Mesenchymal stem cell (in vitro differentiated cells and primary cell): ENCODE data around the gene EFHD1.

Experiments used
- DNase-seq: peaks from one replicate; pipeline ENCODE4 v3.0.0-alpha.2; 2013
- H2AFZ ChIP-seq: one replicate; pipeline ENCODE4 v1.6.1; 2013; ENCODE audit warnings: low read depth, mild to moderate bottlenecking, control low read depth, inconsistent platforms, low read length, moderate library complexity
- H2AK5ac ChIP-seq: 2 replicates; pipeline ENCODE4 v1.6.1; 2013; ENCODE audit warnings: low read length, moderate library complexity, mild to moderate bottlenecking, inconsistent platforms; ENCODE audit not compliant: severe bottlenecking
- H2BK120ac ChIP-seq: one replicate; pipeline ENCODE4 v1.6.1; 2013; ENCODE audit warnings: low read depth, mild to moderate bottlenecking, inconsistent platforms, low read length, moderate library complexity
- H2BK12ac ChIP-seq, 2 experiments: one replicate each; pipeline ENCODE4 v1.6.1; 2013; ENCODE audit warnings: inconsistent platforms in 2 of 2, low read length in 2 of 2, mild to moderate bottlenecking in 2 of 2, moderate library complexity in 2 of 2, control low read depth in 1 of 2
- H2BK15ac ChIP-seq: one replicate; pipeline ENCODE4 v1.6.1; 2013; ENCODE audit warnings: mild to moderate bottlenecking, low read depth, inconsistent platforms; ENCODE audit not compliant: poor library complexity, severe bottlenecking
- H2BK5ac ChIP-seq: 2 replicates; pipeline ENCODE4 v1.6.1; 2013; ENCODE audit warnings: low read depth, mild to moderate bottlenecking, low read length, control low read depth, inconsistent platforms; ENCODE audit not compliant: poor library complexity, severe bottlenecking
- H3K14ac ChIP-seq, 2 experiments: one replicate each; pipeline ENCODE4 v1.6.1; 2013; ENCODE audit warnings: inconsistent platforms in 2 of 2, low read length in 2 of 2, control low read depth in 1 of 2, mild to moderate bottlenecking in 1 of 2, moderate library complexity in 1 of 2
- H3K18ac ChIP-seq, 2 experiments: one replicate each; pipeline ENCODE4 v1.6.1; 2013; ENCODE audit warnings: inconsistent platforms in 2 of 2, low read length in 2 of 2, control low read depth in 1 of 2, low read depth in 1 of 2, mild to moderate bottlenecking in 1 of 2
- H3K23ac ChIP-seq, 2 experiments: one replicate each; pipeline ENCODE4 v1.6.1; 2013; ENCODE audit warnings: inconsistent platforms in 2 of 2, low read length in 2 of 2, mild to moderate bottlenecking in 2 of 2, moderate library complexity in 2 of 2, control low read depth in 1 of 2
- H3K27ac ChIP-seq: 2 replicates; pipeline ENCODE4 v1.5.1; 2013; ENCODE audit warnings: mild to moderate bottlenecking, moderate library complexity, low read length, control low read depth, inconsistent platforms; ENCODE audit not compliant: poor library complexity, severe bottlenecking
- H3K27me3 ChIP-seq, 2 experiments: 2 replicates each; pipeline versions ENCODE4 v1.6.1 to v1.7.0; 2013; ENCODE audit warnings: low read length in 2 of 2, mild to moderate bottlenecking in 2 of 2, moderate library complexity in 2 of 2, control low read depth in 1 of 2, inconsistent platforms in 1 of 2; ENCODE audit not compliant: control insufficient read depth in 1 of 2, insufficient read depth in 1 of 2
- H3K36me3 ChIP-seq, 2 experiments: 2 replicates each; pipeline versions ENCODE4 v1.6.1 to v1.7.0; 2013; ENCODE audit warnings: low read length in 2 of 2, control low read depth in 1 of 2, inconsistent platforms in 1 of 2, low read depth in 1 of 2, mild to moderate bottlenecking in 1 of 2; ENCODE audit not compliant: insufficient read depth in 2 of 2, control insufficient read depth in 1 of 2
- H3K4ac ChIP-seq, 2 experiments: one replicate each; pipeline ENCODE4 v1.6.1; 2013; ENCODE audit warnings: inconsistent platforms in 2 of 2, low read length in 2 of 2, mild to moderate bottlenecking in 2 of 2, moderate library complexity in 2 of 2, control low read depth in 1 of 2, low read depth in 1 of 2
- H3K4me1 ChIP-seq: 2 replicates; pipeline ENCODE4 v1.6.1; 2013; ENCODE audit warnings: low read depth, low read length, control low read depth; ENCODE audit not compliant: control insufficient read depth, insufficient read depth
- H3K4me2 ChIP-seq: 2 replicates; pipeline ENCODE4 v1.6.1; 2013; ENCODE audit warnings: low read length, mild to moderate bottlenecking, inconsistent platforms; ENCODE audit not compliant: poor library complexity, severe bottlenecking
- H3K4me3 ChIP-seq, 2 experiments: 2 replicates each; pipeline versions ENCODE4 v1.5.1 to v1.7.0; 2013; ENCODE audit warnings: low read length in 2 of 2, mild to moderate bottlenecking in 2 of 2, control low read depth in 1 of 2, low read depth in 1 of 2; ENCODE audit not compliant: insufficient read depth in 1 of 2
- H3K79me1 ChIP-seq: replicated peaks from 2 replicates; pipeline ENCODE4 v1.6.1; 2013; ENCODE audit warnings: mild to moderate bottlenecking, control low read depth, low read length, inconsistent platforms; ENCODE audit not compliant: poor library complexity, severe bottlenecking
- H3K9ac ChIP-seq: 2 replicates; pipeline ENCODE4 v1.7.0; 2013; ENCODE audit warnings: mild to moderate bottlenecking, low read length, moderate library complexity
- H3K9me3 ChIP-seq: 2 replicates; pipeline ENCODE4 v1.7.0; 2013; ENCODE audit warnings: mild to moderate bottlenecking, low read length; ENCODE audit not compliant: control insufficient read depth
- H4K8ac ChIP-seq: one replicate; pipeline ENCODE4 v1.6.1; 2013; ENCODE audit warnings: inconsistent platforms, mild to moderate bottlenecking, low read length, moderate library complexity
- H4K91ac ChIP-seq: one replicate; pipeline ENCODE4 v1.6.1; 2013; ENCODE audit warnings: mild to moderate bottlenecking, low read length, inconsistent platforms
- WGBS: methylation state at CpG from one replicate; pipeline ENCODE4 v1.1.7; 2013; ENCODE audit warnings: mixed read lengths; 5-methylcytosine and 5-hydroxymethylcytosine counted together

Gene EFHD1

GRCh38 chr2:232597362-232598079, 35.9 kb upstream of the EFHD1 start:
- Histone ChIP-seq H3K27me3 (no peaks in the 10 kb centered on the region), H3K27ac (no peak overlapping the region)
- WGBS, result 90% methylated on average over 7 of the region's 7 CpGs

GRCh38 chr2:232598293-232598692, 35.1 kb upstream of the EFHD1 start:
- no peak for DNase-seq
- Histone ChIP-seq H3K14ac (no peak overlapping the region), H3K4me3 (no peak overlapping the region), H3K9ac (no peak overlapping the region), H3K36me3 (no peaks in the 10 kb centered on the region), H2BK15ac (no peak overlapping the region), H3K23ac (no peak overlapping the region), H4K91ac (no peak overlapping the region), H2BK12ac (no peak overlapping the region), H2AK5ac (no peak overlapping the region), H3K9me3 (no peaks in the 10 kb centered on the region), H2BK120ac (no peak overlapping the region), H3K4me1 (peaks cover under 1% of the 10 kb centered on the region), H3K27me3 (no peaks in the 10 kb centered on the region), H2AFZ (no peak overlapping the region), H3K4me2 (no peak overlapping the region), H3K18ac (no peak overlapping the region), H2BK5ac (no peak overlapping the region), H3K27ac (no peak overlapping the region), H3K79me1 (no peaks in the 10 kb centered on the region), H3K4ac (no peak overlapping the region), H4K8ac (no peak overlapping the region)
- WGBS, result 94% methylated on average over 4 of the region's 4 CpGs

More at GRCh38 chr2:232597362-232598079, 35.9 kb upstream of the EFHD1 start:
- Histone ChIP-seq H3K4ac (no peak overlapping the region), H2BK15ac (no peak overlapping the region), H3K36me3 (no peaks in the 10 kb centered on the region), H3K4me3 (no peak overlapping the region), H2BK12ac (no peak overlapping the region), H3K4me2 (no peak overlapping the region), H4K8ac (no peak overlapping the region), H3K18ac (no peak overlapping the region), H2AFZ (no peak overlapping the region), H3K14ac (no peak overlapping the region), H3K9me3 (no peaks in the 10 kb centered on the region), H3K9ac (no peak overlapping the region), H2BK120ac (no peak overlapping the region), H2AK5ac (no peak overlapping the region), H3K23ac (no peak overlapping the region), H2BK5ac (no peak overlapping the region), H3K4me1 (peaks cover 6% of the 10 kb centered on the region), H4K91ac (no peak overlapping the region), H3K79me1 (no peaks in the 10 kb centered on the region)
- no peak for DNase-seq

- no peak overlapping the region for H2BK12ac ChIP-seq
- no peak overlapping the region for H3K4ac ChIP-seq
- H3K4me2 ChIP-seq, result no peak overlapping the region
- H3K4me3 ChIP-seq, result no peak overlapping the region
- H3K23ac ChIP-seq, result no peak overlapping the region
- 84% methylated on average over 17 of the region's 17 CpGs for WGBS
- no peak overlapping the region for H3K18ac ChIP-seq
- H2BK120ac ChIP-seq, result no peak overlapping the region
- no peaks in the 10 kb centered on the region for H3K4me1 ChIP-seq
- H2AK5ac ChIP-seq, result no peak overlapping the region
- no peak overlapping the region for H3K27ac ChIP-seq
- H3K79me1 ChIP-seq, result no peaks in the 10 kb centered on the region
- H2AFZ ChIP-seq, result no peak overlapping the region
- no peak overlapping the region for H3K14ac ChIP-seq
- H3K9ac ChIP-seq, result no peak overlapping the region
- no peaks in the 10 kb centered on the region for H3K27me3 ChIP-seq
- no peaks in the 10 kb centered on the region for H3K36me3 ChIP-seq
- no peak overlapping the region for H2BK5ac ChIP-seq
- no peaks in the 10 kb centered on the region for H3K9me3 ChIP-seq
- no peak overlapping the region for H4K8ac ChIP-seq
- no peak for DNase-seq
- no peak overlapping the region for H2BK15ac ChIP-seq
- H4K91ac ChIP-seq, result no peak overlapping the region
Measured at GRCh38 chr2:232600053-232600773, 33.2 kb upstream of the EFHD1 start.

GRCh38 chr2:232603283-232603682, 30.1 kb upstream of the EFHD1 start:
- no peaks in the 10 kb centered on the region for H3K79me1 ChIP-seq
- H3K23ac ChIP-seq, result no peak overlapping the region
- H2BK5ac ChIP-seq, result no peak overlapping the region
- H3K4me3 ChIP-seq, result no peak overlapping the region
- no CpG with 5 or more reads among the region's 3 CpGs for WGBS
- no peak overlapping the region for H4K91ac ChIP-seq
- no peak overlapping the region for H3K27ac ChIP-seq
- H2AK5ac ChIP-seq, result no peak overlapping the region
- no peak overlapping the region for H3K4me2 ChIP-seq
- H2BK12ac ChIP-seq, result no peak overlapping the region
- no peak overlapping the region for H2BK15ac ChIP-seq
- H3K4me1 ChIP-seq, result peaks cover 3% of the 10 kb centered on the region
- no peaks in the 10 kb centered on the region for H3K36me3 ChIP-seq
- H3K9ac ChIP-seq, result no peak overlapping the region
- H3K27me3 ChIP-seq, result no peaks in the 10 kb centered on the region
- no peak overlapping the region for H3K14ac ChIP-seq
- H4K8ac ChIP-seq, result no peak overlapping the region
- no peak overlapping the region for H2BK120ac ChIP-seq
- no peaks in the 10 kb centered on the region for H3K9me3 ChIP-seq
- H3K18ac ChIP-seq, result no peak overlapping the region
- no peak overlapping the region for H2AFZ ChIP-seq
- no peak for DNase-seq
- H3K4ac ChIP-seq, result no peak overlapping the region
